Suppressor macrophage treated with lipopolysaccharide for 1 hour (primary cell): ENCODE results near the gene KCNQ2.

Experiments used
- DNase-seq, 3 donors: peaks; one replicate each; pipeline ENCODE4 v3.0.0-alpha.2; 2020 to 2022

KCNQ2 gene

DNA sequence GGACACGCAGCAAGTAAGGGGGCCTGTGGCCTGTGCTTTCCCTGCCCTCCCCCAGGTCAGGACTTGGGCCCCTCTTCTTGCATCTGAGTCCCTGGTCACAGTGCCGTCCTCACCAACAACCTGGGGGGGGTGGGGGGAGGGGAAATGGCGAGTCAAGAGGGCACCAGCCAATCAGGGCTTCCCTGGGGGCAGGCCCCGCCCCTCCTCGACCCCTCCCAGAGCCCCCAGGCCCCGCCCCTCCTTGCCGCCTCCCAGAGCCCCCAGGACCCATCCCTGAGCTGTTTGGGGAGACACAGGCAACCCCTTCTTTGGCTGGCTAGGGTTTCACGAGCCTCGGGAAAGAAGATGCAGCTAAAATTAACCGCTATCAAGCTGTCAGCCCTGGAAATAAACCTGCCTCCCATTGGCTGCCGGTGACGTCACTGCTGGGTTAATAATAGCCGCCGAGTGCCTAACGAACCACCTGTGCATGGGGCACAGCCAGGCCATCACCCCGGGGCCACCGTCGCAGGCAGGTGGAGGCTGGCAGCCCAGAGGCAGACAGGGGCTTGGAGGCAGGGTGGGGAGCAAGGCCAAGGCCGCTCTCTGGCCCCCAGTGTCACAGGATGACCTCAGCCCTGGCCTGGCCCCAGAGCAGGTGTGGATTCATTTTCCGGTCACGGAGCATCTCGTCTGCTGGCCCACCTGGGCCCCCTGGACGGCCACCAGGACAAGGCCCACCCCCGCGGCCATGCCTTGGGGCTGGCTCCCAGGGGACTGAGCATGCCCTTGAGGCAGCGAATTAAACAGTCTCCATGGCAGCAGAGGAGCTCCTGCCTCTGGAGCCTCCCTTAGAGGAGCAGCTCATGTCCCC, 29.6 kb upstream of the KCNQ2 start:
- DNase-seq, result no peak

DNA sequence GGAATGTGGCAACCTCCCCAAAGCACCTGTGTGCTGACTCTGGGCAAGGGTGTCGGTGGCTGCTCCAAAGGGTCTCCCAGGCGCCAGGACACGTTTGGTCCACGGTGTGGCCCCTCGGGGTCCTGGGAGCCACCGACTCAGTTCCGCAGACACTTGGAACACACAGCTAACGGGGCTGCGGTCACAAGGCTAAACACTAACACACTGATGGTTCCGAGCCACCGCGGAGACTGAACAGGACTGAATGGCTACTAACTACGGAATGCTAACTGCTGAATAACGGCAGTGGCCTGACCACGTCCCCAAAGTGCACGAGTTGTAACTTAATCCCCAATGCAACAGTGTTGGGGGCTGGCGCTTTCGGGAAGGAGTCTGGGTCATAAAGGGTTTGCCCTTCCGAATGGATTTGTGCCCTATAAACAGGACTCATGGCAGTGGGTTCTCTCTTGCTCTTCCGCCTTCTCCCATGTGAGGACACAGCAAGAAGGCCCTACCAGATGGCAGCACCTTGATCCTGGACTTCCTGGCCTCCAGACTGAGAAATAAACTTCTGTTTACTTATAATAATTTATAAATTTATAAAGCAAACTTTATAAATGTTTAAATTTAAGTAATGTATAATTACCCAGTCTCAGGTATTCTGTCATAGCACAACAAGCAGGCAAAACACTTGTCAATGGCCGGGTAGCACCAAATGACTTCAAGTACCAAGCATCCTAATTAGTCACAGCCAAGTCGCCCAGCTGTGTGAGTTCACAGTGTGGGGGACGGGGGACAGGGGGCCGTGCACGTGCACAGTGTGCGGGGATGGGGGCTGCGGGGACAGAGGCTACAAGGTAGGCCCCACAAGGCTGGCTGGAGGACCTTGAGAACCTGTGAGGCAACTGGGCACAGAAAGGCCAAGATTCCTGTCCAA, 28.7 kb upstream of the KCNQ2 start:
- DNase-seq, result no peak

DNA sequence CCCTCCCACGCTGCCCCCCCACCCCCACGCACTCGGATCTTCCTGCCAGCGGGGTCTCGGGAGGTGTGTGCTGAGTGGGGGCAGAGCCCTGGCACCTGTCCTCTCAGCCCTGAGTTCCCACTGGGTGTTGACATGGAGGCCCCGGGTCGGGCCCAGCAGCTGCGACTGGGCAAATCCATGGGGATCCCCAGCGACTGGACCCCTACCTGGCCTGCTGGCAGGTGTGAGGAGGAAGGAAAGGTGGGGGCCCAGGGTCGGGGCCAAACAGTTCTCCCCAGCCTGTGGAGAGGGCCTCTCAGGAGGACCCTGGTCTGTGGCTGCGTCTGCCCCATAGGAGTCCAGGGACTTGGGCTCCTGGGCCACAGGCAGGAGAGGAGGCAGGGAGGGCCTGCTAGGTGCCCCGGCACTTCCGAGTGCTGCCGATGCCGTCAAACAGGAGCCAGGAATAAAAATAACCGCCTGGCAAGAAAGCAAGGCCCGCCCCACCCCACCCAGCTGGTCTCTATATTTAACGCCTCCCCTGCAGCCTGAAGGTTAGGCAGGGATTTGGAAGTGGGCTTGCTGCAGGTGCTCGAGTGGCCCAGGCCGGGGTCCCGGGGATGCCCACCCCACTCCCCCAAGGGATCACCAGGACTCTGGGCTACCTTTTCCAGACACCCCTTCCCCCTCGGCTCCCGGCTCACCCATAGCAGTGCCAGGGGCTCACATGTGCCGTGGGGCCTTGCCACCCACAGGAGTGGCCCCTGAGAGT, 27.9 kb upstream of the KCNQ2 start:
- no peak for DNase-seq

DNA sequence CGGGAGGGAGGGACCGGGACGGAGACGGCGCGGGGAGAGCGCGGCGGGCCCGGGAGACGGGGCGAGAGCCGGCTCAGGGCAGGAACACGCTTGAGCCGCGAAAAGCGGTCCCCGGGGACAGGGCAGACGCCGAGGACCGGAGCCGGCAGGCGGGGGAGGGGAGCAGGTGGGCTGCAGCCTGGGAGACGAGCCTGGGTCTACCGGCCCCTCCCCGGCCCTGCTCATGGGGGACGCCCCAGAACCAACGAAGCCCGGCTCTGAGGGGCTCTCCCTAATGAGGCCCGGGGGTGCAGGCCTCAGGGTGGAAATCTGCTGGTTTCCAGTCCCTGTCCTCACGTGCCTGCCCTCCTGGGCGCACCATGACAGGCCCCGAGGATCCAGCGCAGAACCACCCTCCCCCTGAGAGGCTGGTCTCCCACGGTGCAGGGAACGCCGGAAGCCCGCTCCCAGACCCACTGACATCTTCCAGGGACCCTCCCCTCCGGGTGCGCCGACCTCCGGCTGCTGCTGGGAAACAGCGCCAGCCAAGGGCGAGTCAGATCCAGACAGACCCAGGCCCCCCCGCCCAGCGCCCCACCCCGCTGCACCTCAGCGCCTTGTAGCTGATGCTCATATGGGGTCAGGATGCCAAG, 27.0 kb upstream of the KCNQ2 start:
- DNase-seq, result no peak

DNA sequence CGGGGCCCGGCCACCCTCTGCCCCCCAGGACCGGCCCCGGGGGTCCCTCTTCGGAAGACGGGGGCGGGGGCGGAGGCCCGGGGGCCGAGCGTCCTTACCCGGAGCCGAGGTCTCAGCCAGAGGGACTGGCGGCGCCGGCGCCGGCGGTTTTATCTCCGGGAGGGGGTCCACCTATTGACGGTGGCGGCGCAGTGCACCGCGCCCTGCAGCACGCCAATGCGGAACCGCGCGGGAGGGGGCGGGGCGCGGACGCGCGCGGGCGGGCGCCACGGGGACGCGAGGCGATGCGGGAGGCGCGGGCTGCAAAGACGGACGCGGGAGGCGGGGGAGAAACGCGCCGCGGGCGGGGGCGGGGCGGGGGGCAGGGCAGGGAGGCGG, 26.5 kb upstream of the KCNQ2 start, which contains the start of gene EEF1A2:
Gene EEF1A2 (minus strand): TSS at position 124 of the 378 bp plus-strand sequence. CDS start 1,320 bp downstream, outside the sequence.
- DNase-seq, result peak; percentile 29 to 68 (median 44)

DNA sequence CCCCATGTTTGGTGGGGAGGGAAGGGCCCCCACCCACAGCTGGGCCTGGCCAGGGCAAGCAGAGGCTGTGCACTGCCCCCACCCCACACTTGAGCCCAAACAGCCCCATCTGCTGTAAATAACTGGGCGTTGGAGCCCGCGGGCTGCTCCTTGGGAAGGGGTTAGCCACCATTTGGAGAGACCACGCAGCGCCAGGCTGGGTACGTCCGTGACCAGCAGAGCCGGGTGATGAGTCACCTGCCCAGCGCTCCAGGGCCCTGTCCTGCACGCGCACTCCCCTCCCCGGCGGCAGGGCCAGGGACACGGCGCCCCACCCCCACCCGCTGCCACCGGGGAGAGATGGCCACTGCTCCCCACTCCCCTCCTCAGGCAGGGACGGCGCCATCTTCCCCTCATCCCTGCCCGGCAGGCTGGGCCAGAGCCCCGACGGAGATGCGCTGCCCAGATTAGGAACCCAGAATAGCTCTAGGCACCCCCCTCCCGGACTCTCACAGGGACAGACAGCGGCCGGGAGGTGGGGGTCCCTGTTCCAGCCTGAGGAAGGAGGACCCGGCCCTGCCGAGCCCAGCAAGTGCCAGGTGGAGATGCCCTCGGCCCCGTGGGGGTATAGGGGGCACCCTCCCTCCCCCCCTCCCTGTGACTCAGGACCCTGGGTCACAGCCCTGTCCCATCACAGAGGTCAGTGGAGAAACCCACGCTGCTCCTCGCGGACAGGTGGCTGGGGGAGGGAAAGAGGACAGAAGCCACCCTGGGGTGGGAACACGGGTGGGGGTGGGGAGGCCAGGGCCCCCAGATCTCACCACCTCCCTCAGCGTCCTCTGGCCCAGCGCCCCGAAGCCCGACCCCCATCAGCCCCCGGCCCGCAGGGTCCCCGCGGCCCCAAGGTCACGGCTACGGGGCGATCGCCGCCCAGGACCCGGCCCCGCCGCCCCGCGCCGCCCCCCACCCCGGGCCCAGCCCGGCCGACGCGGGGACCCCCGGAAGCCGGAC, 25.8 kb upstream of the KCNQ2 start:
- DNase-seq, result peak; percentile 34 to 59 (median 50)

DNA sequence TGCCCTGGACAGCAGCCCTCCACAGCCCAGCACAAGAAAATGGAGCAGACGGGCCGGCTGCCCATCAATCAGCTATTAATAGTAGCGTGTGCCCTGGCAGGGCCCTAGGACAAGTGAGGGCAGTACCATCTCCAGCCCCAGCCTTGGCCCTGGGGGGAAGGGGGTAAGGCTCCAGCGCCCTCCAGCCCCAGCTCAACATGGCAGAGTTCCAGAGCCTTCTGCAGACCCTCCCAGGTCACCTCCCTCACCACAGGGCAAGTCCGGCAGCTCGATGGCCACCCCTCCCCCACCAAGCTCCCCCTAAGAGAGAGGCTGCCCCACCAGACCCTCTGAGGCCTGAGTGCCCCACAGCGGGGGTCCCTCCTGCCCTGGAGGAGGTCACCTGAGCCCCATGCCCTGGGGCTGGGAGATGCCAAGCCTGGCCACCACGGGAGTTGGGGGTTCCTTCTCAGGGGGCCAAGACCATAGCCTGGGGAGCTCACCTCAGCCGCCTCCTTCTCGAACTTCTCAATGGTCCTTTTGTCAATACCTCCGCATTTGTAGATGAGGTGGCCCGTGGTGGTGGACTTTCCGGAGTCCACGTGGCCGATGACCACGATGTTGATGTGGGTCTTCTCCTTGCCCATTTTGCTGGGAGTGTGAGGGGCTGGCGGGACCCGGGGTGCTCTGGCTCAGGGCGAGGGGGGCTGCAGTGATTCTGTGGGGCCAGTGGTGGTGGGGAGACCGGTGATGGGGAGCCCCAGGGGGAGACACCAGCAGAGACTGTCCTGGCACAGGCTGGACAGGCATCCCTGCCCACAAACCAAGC, 24.9 kb upstream of the KCNQ2 start:
- no peak for DNase-seq

DNA sequence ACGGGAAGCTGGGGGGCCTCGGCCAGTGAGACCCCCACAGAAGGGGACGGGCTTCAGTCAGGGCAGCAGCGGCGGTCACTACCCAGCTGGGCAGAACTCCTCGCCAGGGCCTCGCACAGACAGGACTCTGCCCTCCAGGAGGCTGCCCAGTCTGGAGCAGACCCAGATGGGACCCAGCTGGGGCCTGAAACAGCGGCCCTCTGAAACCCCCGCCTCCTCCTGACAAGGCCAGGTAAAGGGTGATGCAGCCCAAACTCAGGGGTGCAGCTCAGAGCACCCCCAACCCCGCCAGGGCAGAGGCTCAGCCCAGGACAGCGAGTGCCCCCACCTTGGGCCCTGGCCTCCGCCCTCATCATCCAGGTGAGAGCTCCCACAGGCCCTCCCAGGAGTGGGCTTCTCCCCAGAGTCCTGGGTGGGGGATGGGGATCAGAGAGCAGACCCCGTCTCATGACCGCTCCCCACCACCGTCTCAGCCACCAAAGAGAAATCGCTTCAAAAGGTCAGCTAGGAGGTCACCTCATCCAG, 24.2 kb upstream of the KCNQ2 start:
- DNase-seq, result no peak

DNA sequence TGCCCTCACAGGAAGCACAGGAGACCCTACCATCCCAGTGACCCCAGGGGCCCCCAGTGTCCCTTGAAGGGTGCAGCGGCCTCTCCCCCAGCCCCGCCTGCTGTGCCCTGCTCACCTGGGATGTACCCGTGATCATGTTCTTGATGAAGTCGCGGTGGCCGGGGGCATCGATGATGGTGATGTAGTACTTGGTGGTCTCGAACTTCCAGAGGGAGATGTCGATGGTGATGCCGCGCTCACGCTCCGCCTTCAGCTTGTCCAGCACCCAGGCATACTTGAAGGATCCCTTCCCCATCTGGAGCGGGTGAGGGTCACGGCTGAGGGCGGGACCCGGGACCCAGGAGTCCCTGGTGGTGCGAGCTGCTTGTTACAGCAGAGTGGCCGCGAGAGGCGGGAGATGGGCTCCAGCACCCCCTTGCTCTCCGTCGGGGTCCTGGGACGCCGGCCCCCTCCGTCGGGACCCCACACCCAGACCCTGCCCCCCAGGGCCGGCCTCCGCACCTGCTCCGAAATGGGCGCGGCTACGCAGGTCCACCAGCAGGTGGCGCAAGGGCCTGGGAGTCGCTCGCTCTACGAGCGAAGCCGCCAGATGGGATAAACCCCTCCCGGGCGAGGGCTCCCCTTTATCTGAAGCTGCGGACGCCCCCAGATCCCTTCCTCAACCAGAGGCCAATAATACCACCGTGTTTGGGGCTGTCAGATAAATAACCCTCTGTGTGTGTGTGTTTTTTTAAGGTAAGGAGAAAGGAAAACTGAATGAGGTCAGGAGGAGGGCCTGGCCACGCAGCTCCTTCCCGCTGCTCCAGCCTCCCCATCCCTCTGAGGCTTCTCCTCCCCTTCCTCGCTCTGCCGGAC, 23.5 kb upstream of the KCNQ2 start:
- peak; percentile 69 to 90 (median 80) for DNase-seq

DNA sequence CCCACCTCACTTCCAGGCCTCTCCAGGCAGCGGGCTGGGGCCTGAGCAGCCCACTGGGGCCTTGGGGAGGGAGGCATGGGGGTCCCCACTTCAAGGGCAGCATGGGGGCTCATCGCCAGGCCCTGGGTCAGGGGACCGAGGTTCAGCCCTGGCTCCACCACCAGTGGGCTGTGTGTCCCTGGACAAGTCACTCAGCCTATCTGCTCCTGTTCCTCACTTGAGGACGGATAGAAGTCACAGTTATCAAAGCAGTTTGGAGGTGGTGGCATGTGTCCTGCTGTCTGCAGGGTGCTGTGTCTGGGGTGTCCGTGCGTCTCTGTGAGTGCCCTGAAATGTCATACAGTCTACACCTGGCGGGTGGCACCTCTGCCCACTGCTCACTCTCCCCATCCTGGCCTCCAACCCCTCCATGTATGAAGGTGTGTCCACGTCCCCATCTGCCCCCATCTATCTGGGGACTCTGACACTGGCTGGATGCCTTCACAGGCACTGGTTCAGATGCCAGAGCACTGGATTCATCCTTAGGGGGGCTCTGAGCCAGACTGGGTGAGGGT, 22.8 kb upstream of the KCNQ2 start:
- no peak for DNase-seq

DNA sequence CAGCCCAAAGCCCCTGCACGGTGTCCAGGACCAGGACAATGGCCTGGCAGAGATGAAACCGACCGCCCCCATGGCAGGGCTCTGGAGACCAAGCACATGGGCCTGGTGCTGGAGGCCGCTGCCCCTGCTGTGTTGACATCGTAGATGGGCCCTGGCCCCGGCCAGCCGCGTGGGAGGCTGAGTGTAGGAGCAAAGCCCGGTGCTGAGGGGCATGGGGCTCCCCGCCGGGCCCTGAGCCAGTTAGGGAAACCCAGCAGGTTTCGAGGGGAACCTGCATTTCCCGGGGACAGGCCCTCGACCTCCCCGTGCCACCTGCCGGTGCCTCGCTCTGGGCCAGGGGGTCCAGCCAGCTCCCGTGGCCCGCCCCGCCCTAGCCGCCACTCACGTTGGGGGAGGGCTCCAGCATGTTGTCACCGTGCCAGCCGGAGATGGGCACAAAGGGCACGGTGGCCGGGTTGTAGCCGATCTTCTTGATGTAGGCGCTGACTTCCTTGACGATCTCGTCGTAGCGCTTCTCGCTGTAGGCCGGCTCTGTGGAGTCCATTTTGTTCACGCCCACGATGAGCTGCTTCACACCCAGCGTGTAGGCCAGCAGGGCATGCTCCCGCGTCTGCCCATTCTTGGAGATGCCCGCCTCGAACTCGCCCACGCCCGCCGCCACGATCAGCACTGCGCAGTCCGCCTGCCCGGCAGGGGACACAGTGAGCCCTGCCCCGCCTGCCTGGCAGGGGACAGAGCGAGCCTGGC, 22.1 kb upstream of the KCNQ2 start:
- DNase-seq, result no peak

DNA sequence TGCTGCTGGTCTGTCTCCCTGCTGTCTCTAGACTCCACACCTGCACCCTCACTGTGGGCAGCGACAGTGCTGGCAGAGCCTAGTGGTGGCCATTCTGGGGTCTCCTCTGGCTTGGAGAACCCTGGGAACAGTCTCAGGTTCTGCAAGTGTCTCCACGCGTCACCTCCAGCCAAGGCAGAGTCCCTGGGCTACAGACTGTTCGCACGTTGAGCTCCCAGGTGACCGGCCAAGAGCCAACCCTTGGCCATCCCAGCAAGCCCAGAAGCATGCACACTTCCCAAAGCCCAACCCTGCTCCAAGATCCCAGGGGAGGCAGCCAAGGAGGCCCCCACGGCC, 21.6 kb upstream of the KCNQ2 start:
- no peak for DNase-seq

DNA sequence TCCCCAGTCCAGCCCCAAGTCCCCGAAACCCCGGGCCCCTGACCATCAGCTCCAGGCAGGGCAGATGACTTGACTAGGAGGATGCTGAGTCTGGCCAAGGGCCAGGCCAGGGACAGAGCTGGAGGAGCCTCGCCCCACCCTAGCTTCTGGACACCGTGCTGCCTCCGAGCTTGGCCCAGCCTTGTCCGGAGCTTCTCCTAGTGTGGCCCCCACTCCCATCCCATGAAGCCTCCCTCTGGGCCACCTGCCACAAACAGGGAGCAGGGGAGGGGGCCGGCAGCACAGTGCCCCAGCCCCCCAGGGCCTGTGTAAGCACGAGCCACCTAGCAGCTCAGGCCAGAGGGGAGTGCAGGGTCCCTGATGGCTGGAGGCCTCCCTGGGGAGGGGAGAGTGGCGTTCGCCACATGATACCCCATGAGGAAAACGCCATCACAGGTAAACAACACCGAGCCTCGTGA, 21.1 kb upstream of the KCNQ2 start:
- peak in 1 of 3 donors; percentile 43 for DNase-seq

DNA sequence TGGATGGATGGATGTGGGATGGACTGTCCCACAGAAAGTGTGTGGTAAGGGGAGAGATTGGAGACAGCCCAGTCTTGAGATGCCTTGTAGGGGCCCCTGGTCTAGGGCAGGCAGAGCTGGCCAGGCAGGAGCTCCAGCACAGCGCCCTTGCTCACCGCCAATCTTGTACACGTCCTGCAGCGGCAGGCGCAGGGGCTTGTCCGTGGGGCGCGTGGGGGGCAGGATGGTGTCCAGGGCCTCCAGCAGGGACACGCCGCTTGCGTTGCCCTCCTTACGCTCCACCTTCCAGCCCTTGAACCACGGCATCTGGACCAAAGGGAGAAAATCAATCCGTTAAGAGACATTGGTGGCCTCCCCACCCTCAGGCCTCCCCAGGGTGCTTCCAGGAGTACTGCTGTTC, 20.5 kb upstream of the KCNQ2 start:
- DNase-seq, result no peak

DNA sequence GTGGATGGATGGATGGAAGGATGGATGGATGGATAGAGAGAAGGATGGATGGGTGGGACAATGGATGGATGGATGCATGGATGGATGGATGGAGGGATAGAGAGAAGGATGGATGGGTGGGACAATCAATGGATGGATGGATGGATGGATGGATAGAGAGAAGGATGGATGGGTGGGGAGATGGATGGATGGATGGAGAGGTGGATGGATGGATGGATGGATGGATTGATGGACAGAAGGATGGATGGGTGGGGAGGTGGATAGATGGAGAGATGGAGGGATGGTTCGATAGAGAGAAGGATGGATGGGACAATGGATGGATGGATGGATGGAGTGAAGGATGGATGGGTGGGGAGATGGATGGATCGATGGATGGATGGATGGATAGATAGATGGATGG, 20.1 kb upstream of the KCNQ2 start:
- DNase-seq, result no peak

DNA sequence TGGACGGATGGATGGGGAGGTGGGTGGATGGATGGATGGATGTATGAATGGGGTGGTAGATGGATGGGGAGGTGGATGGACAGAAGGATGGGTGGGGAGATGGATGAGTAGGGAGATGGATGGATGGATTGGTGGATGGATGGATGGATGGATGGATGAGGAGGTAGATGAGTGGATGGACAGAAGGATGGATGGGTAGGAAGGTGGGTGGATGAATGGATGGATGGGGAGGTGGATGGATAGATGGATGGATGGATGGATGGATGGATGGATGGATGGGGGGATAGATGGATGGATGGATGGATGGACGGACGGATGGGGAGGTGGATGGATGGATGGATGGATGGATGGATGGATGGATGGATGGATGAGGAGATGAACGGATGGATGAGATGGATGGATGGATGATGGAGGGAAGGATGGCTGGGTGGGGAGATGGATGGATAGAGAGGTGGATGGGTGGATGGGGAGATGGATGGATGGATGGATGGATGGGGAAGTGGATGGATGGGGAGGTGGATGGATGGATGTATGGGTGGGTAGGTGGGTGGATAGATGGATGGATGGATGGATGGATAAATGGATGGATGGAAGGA, 19.3 kb upstream of the KCNQ2 start:
- DNase-seq, result no peak

DNA sequence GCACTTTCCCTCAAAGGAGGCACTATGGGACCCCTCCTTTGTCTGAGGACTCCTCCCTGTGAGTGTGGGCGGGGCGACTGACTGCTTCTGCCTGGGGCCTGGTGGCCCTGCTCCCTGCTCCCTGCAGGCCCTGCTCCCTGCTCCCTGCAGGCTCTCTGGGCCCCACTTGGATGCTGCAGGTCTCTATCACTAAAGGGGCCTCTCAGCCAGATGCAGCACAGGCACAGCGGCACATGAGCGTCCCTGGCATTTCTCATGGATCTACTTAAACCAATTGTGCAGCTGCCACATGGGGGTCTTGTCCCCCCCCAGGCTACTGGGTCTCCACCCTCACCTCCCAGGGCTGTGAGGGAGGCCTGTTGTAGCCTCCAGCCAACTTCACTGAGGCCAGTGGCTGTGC, 18.6 kb upstream of the KCNQ2 start:
- DNase-seq, result no peak

DNA sequence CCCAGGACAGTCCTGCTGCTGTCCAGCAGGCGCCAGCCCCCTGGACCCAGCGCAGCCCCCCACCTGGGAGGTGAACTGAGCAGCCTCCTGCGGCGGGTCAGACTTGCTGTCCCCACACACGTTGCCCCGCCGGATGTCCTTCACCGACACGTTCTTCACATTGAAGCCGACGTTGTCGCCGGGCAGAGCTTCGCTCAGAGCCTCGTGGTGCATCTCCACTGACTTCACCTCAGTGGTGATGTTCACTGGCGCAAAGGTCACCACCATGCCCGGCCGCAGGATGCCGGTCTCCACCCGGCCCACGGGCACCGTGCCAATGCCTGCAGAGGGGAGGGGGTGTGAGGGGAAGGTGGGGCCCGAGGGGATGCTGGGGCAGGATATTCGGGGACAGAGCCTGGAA, 18.0 kb upstream of the KCNQ2 start:
- no peak for DNase-seq
